CMK (cell line): ENCODE measurements around the gene EEF2.
"Not testable (repeated sequence)": the region's sequence is repeated elsewhere in the genome, so short reads cannot be mapped to it uniquely, and the experiment has no call there.

Experiments used
- DNase-seq: peaks from one replicate; pipeline ENCODE4 v3.0.0-alpha.2; 2010; ENCODE audit warnings: low read depth

EEF2 gene

DNA sequence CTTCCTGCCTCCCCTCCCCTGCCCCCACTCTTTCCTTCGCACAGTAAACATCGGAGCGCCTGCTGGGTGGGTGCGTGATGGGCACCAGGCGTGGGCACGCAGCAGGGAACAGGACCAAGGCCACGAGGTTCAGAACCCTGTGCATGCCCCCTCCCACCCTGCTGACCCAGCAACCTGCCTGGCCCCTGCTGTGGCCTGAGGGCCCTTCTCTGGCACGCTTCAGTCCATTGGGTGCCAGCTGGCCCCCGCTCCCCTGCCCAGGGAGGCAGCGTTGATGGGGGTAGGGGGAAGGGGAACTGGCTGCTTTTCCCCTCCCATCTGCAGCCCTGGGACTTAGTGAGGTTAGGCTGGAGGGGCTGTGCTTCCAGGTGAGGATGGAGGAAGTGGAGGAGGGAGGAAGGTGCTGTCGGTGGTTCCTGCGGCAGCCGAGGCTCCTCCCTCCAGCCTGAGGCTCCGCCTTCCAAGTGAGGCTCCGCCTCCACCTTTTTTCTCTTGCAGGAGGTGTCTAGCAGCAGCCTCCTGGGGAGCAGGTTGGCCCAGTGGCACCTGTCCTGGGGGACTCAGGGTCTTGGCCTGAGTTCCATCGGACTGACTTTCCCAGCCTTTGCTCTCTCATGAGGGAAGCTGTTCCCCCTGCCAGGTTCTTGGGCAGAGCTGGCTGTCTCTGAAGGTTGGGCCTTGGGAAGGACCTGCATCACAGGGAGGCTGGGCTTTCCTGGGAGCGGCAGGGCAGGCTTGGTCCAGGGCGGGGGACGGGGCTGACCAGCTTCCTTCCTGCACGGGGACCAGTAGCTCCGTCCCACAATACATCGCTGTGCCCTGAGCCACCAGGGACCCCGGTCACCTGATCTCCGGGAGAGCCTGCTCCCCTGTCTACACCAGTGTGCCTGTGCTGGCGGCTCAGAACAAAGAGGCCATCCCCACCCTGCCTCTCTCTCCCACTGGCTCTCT lies 29.6 kb upstream of the EEF2 start:
- DNase-seq = no peak

DNA sequence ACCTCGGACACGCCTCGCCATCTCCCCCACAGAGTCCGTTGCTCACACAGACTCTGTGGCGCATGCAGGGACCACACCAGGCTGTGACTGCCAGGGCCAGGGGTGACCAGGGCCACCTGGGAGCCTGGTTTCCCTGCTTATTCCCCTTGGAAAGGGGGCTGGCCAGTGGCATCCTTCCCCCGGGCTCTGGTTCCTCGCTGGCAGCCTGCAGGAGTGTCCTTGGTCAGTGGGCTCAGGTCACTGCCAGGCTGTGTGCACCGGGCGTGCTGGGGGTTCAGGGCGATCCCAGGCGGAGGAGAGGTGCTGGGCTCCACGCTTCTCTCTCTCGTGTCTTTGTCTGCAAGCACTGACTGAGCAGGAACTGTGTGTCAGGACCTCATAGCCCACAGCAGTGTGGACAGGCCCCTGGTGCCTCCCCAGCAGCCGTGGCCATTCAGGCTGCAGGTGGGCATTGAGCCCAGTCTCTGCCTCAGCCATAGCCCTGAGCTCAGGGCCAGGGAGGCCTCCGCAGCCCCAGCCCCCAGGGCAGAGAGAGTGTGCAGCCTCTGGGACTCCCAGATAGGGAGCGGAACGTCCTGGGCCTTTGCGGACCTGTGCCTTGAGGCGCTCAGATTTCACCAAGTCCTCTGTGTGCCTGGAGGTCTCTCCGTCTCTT lies 28.8 kb upstream of the EEF2 start:
- no peak for DNase-seq

DNA sequence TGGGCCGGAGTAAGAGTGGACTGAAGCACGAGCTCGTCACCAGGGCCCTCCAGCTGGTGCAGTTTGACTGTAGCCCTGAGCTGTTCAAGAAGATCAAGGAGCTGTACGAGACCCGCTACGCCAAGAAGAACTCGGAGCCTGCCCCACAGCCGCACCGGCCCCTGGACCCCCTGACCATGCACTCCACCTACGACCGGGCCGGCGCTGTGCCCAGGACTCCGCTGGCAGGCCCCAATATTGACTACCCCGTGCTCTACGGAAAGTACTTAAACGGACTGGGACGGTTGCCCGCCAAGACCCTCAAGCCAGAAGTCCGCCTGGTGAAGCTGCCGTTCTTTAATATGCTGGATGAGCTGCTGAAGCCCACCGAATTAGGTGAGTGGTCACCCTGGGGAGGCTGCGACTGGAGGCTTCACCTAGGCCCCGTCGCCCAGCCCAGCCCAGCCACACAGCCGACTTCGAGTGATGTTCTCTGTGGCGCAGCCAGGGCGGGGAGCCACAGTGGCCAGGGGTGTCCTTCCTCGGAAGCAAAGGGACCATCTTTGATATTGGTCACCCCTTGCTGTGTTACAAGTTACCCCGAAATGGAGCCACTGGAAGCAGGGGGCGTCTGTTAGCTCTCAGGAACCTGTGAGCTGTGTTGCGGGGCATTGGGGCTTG lies 27.8 kb upstream of the EEF2 start:
- DNase-seq = no peak

DNA sequence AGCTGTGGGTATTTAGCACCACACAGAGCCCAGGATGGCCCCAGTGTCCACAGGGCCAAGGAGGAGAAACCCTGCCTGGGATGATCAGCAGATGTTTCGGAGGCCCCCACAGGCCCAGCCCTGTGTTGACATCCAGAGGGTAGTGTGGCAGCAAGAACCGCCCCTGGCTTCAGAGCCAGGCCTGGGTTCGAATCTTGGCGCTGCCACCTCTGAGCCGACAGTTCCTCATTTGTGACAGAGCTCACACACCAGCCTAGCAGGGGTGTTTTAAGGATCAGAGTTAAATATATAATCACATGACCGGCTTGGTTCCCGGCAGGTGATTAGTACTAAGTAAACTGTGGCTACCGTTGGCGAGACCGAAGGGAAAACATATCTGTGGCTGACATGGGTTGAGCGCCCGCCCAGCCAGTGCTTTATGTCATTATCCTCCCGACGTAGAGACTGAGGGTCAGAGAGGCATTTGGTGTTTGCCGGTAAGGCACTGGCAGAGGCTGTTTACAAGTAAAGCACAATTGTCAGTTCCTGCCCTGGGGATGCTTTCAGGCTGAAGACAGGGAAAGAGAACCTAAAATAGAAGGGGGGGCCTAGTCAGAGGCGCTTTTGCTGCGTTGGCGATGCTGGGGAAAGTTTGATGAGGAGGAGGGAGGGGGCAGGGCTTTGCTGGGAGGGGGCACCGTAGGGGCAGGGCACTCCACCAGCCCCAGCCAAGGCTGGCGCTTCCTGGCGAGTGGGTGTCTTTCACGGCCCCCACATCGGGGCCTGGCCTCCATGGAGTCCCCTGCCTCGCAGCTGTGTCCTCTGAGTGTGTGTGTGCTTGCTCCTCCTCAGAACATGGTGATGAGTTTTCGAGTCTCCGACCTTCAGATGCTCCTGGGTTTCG lies 27.1 kb upstream of the EEF2 start:
- DNase-seq = no peak

DNA sequence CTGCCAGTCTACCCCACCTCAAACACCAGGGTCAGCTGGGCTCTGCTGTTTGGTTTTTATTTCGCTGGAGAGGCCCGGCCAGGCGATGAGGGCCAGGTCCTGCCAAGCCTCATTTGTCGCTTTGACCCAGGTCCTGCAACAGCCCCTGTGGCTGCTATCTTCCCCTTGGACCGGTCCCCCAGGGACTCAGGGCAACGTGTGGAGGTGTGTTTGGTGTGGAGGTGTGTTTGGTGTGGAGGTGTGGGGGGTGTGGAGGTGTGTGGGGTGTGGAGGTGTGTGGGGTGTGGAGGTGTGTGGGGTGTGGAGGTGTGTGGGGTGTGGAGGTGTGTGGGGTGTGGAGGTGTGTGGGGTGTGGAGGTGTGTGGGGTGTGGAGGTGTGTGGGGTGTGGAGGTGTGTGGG lies 26.2 kb upstream of the EEF2 start:
- not testable (repeated sequence) for DNase-seq

DNA sequence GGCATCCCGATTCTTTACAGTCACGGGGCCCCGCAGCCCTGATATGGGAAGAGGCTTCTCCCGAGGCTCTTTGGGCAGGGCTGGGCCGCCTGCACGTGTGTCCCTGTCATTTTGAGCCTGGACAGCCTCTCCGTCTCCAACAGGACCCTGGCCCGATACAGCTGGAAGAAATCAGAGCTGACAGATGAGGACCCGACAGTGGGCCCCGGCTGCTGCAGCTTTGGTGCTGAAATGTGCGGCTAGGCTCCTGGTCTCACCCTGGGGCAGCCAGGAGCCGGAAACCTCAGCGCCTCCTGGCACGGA lies 25.5 kb upstream of the EEF2 start:
- DNase-seq = no peak

DNA sequence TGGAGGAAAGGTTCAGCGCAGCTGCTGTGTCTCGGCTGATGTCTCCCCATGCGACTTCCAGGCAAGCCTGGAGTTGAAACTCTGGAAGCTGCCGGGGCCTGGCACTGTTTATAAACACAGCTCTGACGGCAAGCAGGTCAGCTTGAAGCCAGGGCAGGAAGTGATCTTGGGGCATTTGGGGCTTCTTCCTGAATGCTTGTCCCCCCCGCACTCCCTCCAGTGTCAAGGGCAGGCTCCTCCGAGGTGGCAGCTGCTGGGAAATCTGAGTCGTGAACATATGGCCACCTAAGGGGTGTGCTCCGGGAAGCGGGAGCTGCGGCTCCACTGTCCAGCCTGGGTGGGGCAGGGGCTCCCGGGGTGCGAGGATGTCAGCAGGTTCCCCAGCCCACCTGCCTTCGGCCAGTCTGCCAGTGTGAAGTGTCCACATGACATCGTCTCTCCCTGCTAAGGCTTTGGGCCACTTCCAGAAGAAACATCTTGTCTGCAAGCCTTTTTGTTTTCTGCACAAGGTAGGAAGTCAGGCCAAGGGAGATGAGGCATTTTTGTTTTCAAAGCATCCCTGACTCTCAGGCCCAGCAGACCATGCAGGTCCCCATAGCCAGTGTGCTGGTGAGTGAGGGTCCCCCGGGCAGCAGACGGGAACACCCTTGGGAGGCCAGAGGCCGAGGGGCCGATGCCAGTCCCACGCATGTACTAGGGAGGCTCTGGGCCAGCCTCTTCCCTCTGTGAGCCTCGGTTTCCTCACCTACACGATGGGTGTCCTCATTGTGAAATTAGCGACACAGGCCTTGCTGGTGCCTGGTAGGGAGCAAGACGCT lies 24.9 kb upstream of the EEF2 start:
- no peak for DNase-seq

DNA sequence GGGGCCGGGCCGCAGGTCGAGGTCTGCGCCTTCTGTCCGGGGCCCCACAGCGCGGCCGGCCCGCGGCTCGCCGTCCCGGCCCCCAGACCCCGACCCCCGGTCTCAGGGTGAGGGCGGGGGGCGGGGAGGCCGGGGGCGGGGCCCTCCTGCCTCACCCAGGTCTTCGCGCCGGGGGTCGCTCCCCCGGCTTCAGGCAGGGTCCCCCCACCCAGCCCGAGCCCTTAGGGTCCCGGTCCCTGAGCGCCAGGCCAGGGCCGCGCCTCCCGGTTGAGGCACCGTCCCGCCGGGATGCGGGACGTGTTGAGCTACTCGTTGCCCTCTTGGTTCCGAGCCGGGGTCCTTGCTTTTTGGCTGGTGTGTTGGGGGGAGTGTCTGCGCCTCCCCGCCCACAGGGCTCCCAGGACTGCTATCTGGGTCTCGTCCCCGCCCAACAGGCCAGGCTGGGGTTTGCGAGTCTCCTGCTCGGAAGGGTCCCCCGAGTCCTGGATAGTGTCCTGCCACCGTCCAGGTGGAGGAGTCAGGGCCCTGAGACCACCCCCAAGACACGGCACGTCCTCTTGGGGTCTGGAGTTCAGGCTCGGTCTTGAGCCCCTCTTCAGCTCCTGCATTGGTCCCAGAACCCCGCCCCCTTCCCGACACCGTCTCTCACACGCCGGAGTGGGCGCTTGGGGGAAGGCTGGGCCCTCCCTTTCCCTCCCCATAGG lies 22.7 kb upstream of the EEF2 start:
- DNase-seq = no peak

DNA sequence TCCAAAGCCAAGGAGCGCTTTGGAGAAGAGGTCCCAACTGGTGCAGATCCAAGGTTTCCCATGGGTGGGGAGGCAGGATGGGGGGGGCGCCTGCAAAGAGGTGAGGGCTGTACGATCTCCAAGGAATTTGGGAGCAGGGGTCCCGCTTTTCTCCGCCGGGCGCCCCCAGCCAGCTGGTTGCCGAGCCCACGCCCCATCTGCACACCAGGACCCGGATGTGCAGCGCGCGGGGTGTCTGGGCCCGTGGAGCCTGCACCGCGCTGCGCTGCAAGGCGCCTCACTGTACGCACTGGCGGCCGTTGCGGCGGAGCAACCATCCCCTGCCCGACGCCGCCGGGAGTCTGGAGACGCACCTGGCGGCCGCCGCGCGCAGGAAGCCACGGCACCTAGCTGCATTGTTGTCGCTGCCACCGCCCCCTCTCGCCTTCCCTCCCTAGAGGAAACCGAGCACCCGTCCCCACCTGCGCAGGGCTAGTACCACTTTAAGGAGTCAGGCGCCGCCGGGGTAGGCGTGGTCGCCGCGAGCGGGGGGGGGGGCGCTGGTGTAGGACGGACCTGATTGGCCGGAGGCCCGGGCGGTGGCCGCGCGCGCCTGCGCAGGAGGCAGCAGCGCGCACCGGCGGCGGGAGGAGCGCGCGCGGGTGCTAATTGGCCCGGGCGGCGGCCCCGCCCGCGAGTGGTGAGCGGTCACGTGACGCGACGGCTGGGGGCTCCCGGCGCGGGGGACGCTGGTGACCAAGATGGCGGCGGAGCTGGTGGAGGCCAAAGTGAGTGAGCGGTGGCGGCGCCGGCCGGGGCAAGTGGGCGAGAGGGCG lies 22.0 kb upstream of the EEF2 start, which contains the start of gene PIAS4:
PIAS4 (plus strand) TSS at position 716 of the 815 bp plus-strand sequence; CDS start at position 741, 25 bp downstream.
- peak; percentile 82 for DNase-seq

DNA sequence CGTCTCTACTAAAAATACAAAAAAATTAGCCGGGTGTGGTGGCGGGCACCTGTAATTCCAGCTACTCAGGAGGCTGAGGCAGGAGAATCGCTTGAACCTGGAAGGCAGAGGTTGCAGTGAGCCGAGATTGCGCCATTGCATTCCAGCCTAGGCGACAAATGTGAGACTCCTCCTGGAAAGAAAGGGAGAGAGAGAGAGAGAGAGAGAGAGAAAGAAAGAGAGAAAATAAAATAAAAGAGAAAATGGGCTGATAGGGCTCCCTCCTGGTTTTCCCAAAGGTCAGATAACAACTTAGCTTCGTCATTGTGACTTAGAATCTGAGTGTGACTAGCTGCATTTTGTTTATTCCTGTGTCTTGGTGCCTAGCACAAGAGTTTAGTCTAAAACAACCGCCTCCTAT lies 20.2 kb upstream of the EEF2 start:
- DNase-seq = not testable (repeated sequence)

DNA sequence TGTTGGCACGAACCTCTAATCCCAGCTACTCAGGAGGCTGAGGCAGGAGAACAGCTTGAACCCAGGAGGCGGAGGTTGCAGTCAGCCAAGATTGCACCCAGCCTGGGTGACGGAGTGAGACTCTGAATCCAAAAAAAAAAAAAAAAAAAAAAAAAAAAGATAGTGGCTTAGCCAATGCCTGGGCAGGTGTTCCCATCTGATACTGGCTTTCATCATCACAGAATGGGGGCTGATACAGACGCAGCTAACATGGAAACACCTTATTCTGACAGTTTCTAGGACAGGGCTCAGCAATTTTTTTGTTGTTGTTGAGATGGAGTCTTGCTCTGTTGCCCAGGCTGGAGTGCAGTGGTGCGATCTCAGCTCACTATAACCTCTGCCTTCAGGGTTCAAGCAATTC lies 15.5 kb upstream of the EEF2 start:
- not testable (repeated sequence) for DNase-seq

DNA sequence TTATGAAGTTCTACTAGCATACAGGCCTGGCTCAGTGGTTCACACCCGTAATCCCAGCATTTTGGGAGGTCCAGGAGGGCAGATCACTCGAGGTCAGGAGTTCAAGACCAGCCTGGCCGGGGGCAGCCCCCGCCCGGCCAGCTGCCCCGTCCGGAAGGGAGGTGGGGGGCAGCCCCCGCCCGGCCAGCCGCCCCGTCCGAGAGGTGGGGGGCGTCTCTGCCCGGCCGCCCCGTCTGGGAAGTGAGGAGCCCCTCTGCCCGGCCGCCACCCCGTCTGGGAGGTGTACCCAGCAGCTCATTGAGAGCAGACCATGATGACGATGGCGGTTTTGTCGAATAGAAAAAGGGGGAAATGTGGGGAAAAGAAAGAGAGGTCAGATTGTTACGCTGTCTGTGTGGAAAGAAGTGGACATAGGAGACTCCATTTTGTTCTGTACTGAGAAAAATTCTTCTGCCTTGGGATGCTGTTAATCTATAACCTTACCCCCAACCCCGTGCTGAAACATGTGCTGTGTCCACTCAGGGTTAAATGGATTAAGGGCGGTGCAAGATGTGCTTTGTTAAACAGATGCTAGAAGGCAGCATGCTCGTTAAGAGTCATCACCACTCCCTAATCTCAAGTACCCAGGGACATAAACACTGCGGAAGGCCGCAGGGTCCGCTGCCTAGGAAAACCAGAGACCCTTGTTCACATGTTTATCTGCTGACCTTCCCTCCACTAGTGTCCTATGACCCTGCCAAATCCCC lies 13.6 kb upstream of the EEF2 start:
- not testable (repeated sequence) for DNase-seq

DNA sequence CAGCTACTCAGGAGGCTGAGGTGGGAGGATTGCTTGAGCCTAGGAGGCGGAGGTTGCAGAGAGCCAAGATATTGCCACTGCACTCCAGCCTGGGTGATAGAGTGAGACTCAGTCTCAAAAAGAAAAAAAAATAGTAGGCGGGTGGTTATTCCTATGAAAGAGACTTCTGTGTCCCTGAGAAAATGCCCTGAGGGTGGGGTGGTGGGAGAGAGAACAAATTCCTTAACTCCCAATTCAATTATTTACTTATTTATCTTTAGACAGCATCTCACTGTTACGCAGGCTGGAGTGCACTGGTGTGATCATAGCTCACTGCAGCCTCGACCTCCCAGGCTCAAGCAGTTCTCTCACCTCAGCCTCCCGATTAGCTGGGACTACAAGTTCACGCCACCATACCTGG lies 10.3 kb upstream of the EEF2 start:
- DNase-seq = no peak

DNA sequence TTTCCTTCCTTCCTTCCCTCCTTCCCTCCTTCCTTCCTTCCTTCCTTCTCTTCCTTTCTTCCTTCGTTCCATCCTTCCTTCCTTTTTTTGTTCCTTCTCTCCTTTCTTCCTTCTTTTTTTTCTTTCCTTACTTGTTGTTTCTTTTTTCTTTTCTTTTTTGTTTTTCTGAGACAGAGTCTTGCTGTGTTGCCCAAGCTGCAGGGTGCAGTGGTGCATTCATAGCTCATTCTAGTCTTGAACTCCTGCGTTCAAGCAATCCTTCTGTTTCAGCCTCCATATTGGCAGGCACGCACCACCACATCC lies 5.5 kb upstream of the EEF2 start:
- no peak for DNase-seq

DNA sequence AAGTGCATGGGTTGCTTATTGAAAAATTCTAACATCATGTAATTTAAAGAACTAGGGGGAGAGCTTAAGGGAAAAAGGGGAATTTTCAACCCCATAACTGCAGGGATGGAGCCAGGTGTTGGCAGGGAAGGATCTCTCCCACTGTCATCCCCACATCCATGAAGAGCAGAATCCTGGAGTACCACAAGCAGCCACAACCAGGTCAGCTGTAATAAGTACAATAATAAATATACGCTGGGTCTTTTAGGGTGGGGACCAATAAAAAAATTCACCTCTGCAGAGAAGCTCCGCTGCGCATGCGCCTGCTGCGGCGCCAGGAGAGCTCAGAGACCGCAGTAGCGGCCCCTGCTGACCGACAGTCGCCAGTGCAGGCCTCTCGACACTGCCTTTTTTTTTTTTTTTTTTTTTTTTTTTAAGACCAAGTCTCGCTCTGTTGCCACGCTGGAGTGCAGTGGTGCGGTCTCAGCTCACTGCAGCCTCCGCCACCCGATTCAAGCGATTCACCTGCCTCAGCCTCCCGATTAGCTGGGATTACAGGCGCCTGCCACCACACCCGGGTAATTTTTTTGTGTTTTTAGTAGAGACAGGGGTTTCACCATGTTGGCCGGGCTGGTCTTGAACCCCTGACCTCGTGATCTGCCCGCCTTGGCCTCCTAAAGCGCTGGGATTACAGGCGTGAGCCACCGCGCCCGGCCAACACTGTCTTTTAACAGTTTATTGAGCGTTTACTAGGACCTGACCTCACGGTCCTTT lies 2.5 kb upstream of the EEF2 start:
- peak; percentile 63 for DNase-seq

DNA sequence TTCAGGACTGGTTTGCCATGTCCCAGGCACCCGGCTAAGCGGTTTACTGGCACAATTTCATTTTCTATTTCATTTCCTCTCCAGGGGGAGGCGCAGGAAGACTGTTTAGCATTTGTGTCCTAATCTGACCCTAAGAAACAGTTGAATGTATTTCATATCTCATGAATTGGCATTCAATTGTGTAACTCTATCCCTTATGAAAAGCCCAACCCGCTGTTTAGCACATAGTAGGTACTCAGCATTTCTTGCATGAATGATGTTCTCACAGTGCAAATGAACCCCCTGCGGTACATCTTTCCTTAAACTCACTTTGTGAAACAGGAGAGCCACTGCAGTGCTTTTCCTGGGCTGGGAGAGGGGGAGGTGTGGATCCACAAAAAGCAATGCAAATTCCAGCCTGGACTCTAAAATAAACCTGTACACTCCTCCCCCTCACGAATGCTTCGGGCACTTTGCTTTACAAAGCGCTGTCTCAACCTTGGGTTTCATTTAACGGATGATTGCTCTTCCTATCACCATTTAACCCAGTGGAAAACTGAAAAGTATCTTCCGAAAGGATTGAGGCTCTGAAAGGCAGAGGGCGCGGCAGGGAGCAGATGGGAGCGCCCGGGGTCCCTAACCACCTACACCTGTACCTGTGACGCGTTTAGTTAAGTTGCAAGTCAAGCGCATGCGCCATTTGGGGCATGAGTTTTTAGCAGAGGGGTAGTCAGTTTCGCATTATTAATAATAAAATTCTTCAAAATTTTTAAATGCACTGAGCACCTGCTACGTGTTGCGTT lies 1.2 kb upstream of the EEF2 start:
- no peak for DNase-seq

DNA sequence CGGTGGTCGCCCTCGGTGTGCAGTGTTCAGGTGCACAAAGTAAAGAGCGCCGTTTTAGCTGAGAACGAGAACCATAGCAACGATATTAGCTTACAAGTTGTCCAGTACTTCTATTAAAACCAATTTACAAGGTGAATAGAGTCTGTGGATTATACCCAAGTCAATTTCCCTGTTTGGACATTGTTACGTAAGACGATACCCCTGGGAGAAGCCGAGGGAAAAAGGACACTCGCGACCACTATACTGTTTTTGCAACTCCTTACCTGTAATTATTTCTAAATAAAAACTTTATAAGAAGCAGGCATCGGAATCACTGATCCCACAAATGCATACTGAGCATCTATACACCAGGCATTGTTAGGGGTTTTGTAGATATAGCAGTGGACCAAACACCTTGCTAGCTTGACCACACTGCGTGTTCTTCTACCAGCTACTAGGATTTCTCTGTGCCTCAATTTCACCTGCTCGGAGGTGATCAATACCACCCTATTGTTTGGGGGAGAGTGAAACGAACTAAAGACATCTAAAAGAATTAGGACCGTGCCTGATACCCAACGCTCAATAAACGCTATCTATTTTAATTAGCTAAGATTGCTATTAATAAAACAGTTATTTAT lies 488 bp upstream of the EEF2 start:
- DNase-seq = no peak
